Measurements from ENCODE around the gene PPP2R5A. TPM values are rescaled to one million over a fixed set of nuclear protein-coding genes. Genes with fewer than 3 reads are reported as not detected.

Gene PPP2R5A
- total and polyA plus RNA-seq, 2 of the 13 experiments (the other 11 are each of a cell fraction or from before 2014, with no cell fraction given), result 22.0 to 31.4 TPM

GRCh38 chr1:212254853-212255363 lies 30.3 kb upstream of the PPP2R5A start (continued):
- TF ChIP-seq ZNF709 (CRISPR knock-in tag; IDR thresholded peaks at IDR 0.05), result no peak
- no peak for TF ChIP-seq CSRNP1 (CRISPR knock-in tag; IDR thresholded peaks at IDR 0.05)
- 0 out of 2 replicates have a peak, but pooled peaks have one; percentile 26 for TF ChIP-seq ZKSCAN5 (CRISPR knock-in tag; IDR thresholded peaks at IDR 0.05)
- peak; percentile 58; the same call in 1 of the 2 replicates for TF ChIP-seq MTA1 (CRISPR knock-in tag; IDR thresholded peaks at IDR 0.05; ENCODE audit: borderline replicate concordance)
- TF ChIP-seq, protein P1, sequence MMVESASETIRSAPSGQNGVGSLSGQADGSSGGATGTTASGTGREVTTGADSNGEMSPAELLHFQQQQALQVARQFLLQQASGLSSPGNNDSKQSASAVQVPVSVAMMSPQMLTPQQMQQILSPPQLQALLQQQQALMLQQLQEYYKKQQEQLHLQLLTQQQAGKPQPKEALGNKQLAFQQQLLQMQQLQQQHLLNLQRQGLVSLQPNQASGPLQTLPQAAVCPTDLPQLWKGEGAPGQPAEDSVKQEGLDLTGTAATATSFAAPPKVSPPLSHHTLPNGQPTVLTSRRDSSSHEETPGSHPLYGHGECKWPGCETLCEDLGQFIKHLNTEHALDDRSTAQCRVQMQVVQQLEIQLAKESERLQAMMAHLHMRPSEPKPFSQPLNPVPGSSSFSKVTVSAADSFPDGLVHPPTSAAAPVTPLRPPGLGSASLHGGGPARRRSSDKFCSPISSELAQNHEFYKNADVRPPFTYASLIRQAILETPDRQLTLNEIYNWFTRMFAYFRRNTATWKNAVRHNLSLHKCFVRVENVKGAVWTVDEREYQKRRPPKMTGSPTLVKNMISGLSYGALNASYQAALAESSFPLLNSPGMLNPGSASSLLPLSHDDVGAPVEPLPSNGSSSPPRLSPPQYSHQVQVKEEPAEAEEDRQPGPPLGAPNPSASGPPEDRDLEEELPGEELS (CRISPR knock-in tag; IDR thresholded peaks at IDR 0.05), result peak; percentile 86
- no peak for TF ChIP-seq NPAS2 (CRISPR knock-in tag; IDR thresholded peaks at IDR 0.05; ENCODE audit: borderline replicate concordance)
- TF ChIP-seq, protein P2, sequence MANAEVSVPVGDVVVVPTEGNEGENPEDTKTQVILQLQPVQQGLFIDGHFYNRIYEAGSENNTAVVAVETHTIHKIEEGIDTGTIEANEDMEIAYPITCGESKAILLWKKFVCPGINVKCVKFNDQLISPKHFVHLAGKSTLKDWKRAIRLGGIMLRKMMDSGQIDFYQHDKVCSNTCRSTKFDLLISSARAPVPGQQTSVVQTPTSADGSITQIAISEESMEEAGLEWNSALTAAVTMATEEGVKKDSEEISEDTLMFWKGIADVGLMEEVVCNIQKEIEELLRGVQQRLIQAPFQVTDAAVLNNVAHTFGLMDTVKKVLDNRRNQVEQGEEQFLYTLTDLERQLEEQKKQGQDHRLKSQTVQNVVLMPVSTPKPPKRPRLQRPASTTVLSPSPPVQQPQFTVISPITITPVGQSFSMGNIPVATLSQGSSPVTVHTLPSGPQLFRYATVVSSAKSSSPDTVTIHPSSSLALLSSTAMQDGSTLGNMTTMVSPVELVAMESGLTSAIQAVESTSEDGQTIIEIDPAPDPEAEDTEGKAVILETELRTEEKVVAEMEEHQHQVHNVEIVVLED (CRISPR knock-in tag; IDR thresholded peaks at IDR 0.05; ENCODE audit: borderline replicate concordance), result no peak
- no peak for TF ChIP-seq TIGD3 (CRISPR knock-in tag; IDR thresholded peaks at IDR 0.05; ENCODE audit: borderline replicate concordance)
- no peak for TF ChIP-seq CENPX (CRISPR knock-in tag; IDR thresholded peaks at IDR 0.05)
- TF ChIP-seq ZMYM4 (CRISPR knock-in tag; IDR thresholded peaks at IDR 0.05), result 0 out of 2 replicates have a peak, but pooled peaks have one; percentile 24
- TF ChIP-seq FOXA3 (CRISPR knock-in tag; IDR thresholded peaks at IDR 0.05), result peak; percentile 87
- TF ChIP-seq ZNF142 (CRISPR knock-in tag; IDR thresholded peaks at IDR 0.05), result no peak
- no peak for TF ChIP-seq ZNF343 (CRISPR knock-in tag; IDR thresholded peaks at IDR 0.05)
- peak; percentile 91 for TF ChIP-seq PITX1 (CRISPR knock-in tag; IDR thresholded peaks at IDR 0.05)

Data from HepG2 (cell line).